Naive thymus-derived CD4-positive, alpha-beta T cell (primary cell): ENCODE results near the gene SIK2. TPM values are rescaled to one million over a fixed set of nuclear protein-coding genes. Genes with fewer than 3 reads are reported as not detected.

Experiments
- ATAC-seq: fragments of 150-1000 bp; cut with Tn5 transposase; 2 replicates; pipeline ENCODE4 v1.10.0; 2021; ENCODE audit warnings: mild to moderate bottlenecking, moderate library complexity
- CTCF ChIA-PET: fragments of 350-600 bp; sonication (Branson Sonifier 250); formaldehyde crosslinking; loops from one replicate; lab custom pipeline; 2021; ENCODE audit warnings: antibody characterized with exemption; lab: Charles Lee
- POLR2A ChIA-PET: fragments of 350-600 bp; sonication (Branson Sonifier 250); formaldehyde crosslinking; loops from one replicate; lab custom pipeline; 2021; ENCODE audit warnings: antibody characterized with exemption, inconsistent platforms; lab: Charles Lee
- DNase-seq, 9 donors: peaks; one replicate each; pipeline versions ENCODE4 v3.0.0 to v3.0.0-alpha.2; 2020 to 2022; ENCODE audit warnings: mixed read lengths in 1 of 9
- H3K27ac ChIP-seq: one replicate; pipeline ENCODE4 v1.7.0; 2013; ENCODE audit warnings: mild to moderate bottlenecking, low read depth, low read length, moderate library complexity
- H3K27me3 ChIP-seq, 2 donors: one replicate each; pipeline ENCODE4 v1.7.0; 2013; ENCODE audit warnings: low read length in 2 of 2, mild to moderate bottlenecking in 2 of 2, moderate library complexity in 2 of 2; ENCODE audit not compliant: control insufficient read depth in 2 of 2, insufficient read depth in 2 of 2
- H3K36me3 ChIP-seq, 3 experiments: 1 replicate in 2 of 3; 2 replicates in 1 of 3; pipeline ENCODE4 v1.7.0; 2013; ENCODE audit warnings: low read length in 3 of 3, mild to moderate bottlenecking in 3 of 3, moderate library complexity in 1 of 3; ENCODE audit not compliant: insufficient read depth in 3 of 3, control insufficient read depth in 2 of 3
- H3K4me1 ChIP-seq, 2 donors: one replicate each; pipeline ENCODE4 v1.7.0; 2013; ENCODE audit warnings: low read length in 2 of 2, mild to moderate bottlenecking in 2 of 2, moderate library complexity in 1 of 2; ENCODE audit not compliant: control insufficient read depth in 2 of 2, insufficient read depth in 2 of 2
- H3K4me3 ChIP-seq: 2 replicates; pipeline ENCODE4 v1.7.0; 2013; ENCODE audit warnings: mild to moderate bottlenecking, low read length
- H3K9me3 ChIP-seq, 3 experiments: 1 replicate in 2 of 3; 2 replicates in 1 of 3; pipeline ENCODE4 v1.7.0; 2013; ENCODE audit warnings: low read length in 3 of 3; ENCODE audit not compliant: control insufficient read depth in 2 of 3
- H3K27ac Mint-ChIP-seq, 9 donors: one replicate each; pipeline ENCODE4 v1.8.0; 2020 to 2022; ENCODE audit warnings: mixed read lengths in 9 of 9, mild to moderate bottlenecking in 8 of 9, moderate library complexity in 5 of 9, inconsistent platforms in 2 of 9
- H3K27me3 Mint-ChIP-seq, 5 donors: one replicate each; pipeline ENCODE4 v1.8.0; 2021 to 2022; ENCODE audit warnings: mixed read lengths in 5 of 5, mild to moderate bottlenecking in 1 of 5
- H3K36me3 Mint-ChIP-seq, 5 donors: one replicate each; pipeline ENCODE4 v1.8.0; 2020 to 2022; ENCODE audit warnings: mixed read lengths in 5 of 5, mild to moderate bottlenecking in 3 of 5, inconsistent platforms in 1 of 5
- H3K4me1 Mint-ChIP-seq, 7 donors: one replicate each; pipeline ENCODE4 v1.8.0; 2020 to 2022; ENCODE audit warnings: mixed read lengths in 7 of 7, mild to moderate bottlenecking in 3 of 7, inconsistent platforms in 1 of 7
- H3K4me3 Mint-ChIP-seq, 10 donors: one replicate each; pipeline ENCODE4 v1.8.0; 2020 to 2022; ENCODE audit warnings: mild to moderate bottlenecking in 10 of 10, mixed read lengths in 10 of 10, moderate library complexity in 6 of 10, inconsistent platforms in 2 of 10
- H3K9me3 Mint-ChIP-seq, 11 donors: one replicate each; pipeline ENCODE4 v1.8.0; 2020 to 2022; ENCODE audit warnings: mixed read lengths in 11 of 11, mild to moderate bottlenecking in 4 of 11, inconsistent platforms in 1 of 11, moderate library complexity in 1 of 11
- intact Hi-C, 2 donors: fragments of 100-400 bp; cut with micrococcal nuclease; formaldehyde crosslinking; loops; one replicate each; pipeline ENCODE4 v1.15.1; 2023
- polyA plus RNA-seq, 2 donors: library from polyadenylated mRNA; unstranded; fragments of 300-500 nt; fragmentation: Illumina TruSeq; gene quantifications; one replicate each; pipeline ENCODE4 v1.2.3, GENCODE V29; 2021
- total RNA-seq, 6 experiments: library from RNA in 5 of 6; stranded (reverse) in 5 of 6; gene quantifications; 1 replicate in 5 of 6; 2 replicates in 1 of 6; pipeline ENCODE4 v1.2.3 and lab custom pipeline; 2021 to 2026

The SIK2 gene
- total and polyA plus RNA-seq, 7 experiments from 2014 or later = 0.19 to 12.9 (median 9.4) TPM

GRCh38 chr11:111718859-111719258, 116.6 kb downstream of the SIK2 start:
- Histone ChIP-seq H3K27ac (no peak overlapping the region), H3K4me3 (no peak overlapping the region), H3K9me3 (no peaks in the 10 kb centered on the region), H3K36me3 (peaks cover 0 to 50% (median 0%) of the 10 kb centered on the region in 3 experiments), H3K27me3 (no peaks in the 10 kb centered on the region), H3K4me1 (no peaks in the 10 kb centered on the region)
- intact Hi-C loops = no loop called here
- ChIA-PET POLR2A (no interaction called here), CTCF (no interaction called here)
- H3K27me3 Mint-ChIP-seq = no peaks in the 10 kb centered on the region
- no peak overlapping the region for H3K27ac Mint-ChIP-seq
- ATAC-seq (no peak), DNase-seq (no peak)
- no peaks in the 10 kb centered on the region for H3K9me3 Mint-ChIP-seq
- H3K4me3 Mint-ChIP-seq = no peak overlapping the region
- H3K36me3 Mint-ChIP-seq = peaks cover 6 to 63% (median 17%) of the 10 kb centered on the region in 5 donors
- peaks cover 0 to 5% (median 0%) of the 10 kb centered on the region in 7 donors for H3K4me1 Mint-ChIP-seq

- Mint-ChIP-seq H3K27ac (no peak overlapping the region), H3K9me3 (no peaks in the 10 kb centered on the region), H3K27me3 (no peaks in the 10 kb centered on the region), H3K4me1 (peaks cover 0 to 5% (median 0%) of the 10 kb centered on the region in 7 donors), H3K4me3 (no peak overlapping the region), H3K36me3 (peaks cover 6 to 63% (median 17%) of the 10 kb centered on the region in 5 donors)
- intact Hi-C loops = no loop called here
- no peak for DNase-seq
- no peaks in the 10 kb centered on the region for H3K4me1 ChIP-seq
- ChIA-PET CTCF (no interaction called here), POLR2A (no interaction called here)
- peaks cover 0 to 55% (median 0%) of the 10 kb centered on the region in 3 experiments for H3K36me3 ChIP-seq
- H3K27ac ChIP-seq = no peak overlapping the region
- H3K4me3 ChIP-seq = no peak overlapping the region
- no peak for ATAC-seq
- H3K9me3 ChIP-seq = no peaks in the 10 kb centered on the region
- H3K27me3 ChIP-seq = no peaks in the 10 kb centered on the region
Observed at GRCh38 chr11:111719379-111719778, 117.1 kb downstream of the SIK2 start.

- intact Hi-C loops = no loop called here
- Histone ChIP-seq H3K27ac (no peak overlapping the region), H3K27me3 (no peaks in the 10 kb centered on the region), H3K4me3 (no peak overlapping the region), H3K4me1 (no peaks in the 10 kb centered on the region), H3K9me3 (no peaks in the 10 kb centered on the region), H3K36me3 (peaks cover 0 to 71% (median 0%) of the 10 kb centered on the region in 3 experiments)
- H3K27me3 Mint-ChIP-seq = no peaks in the 10 kb centered on the region
- H3K9me3 Mint-ChIP-seq = no peaks in the 10 kb centered on the region
- H3K36me3 Mint-ChIP-seq = peaks cover 6 to 67% (median 11%) of the 10 kb centered on the region in 5 donors
- CTCF ChIA-PET = interaction anchor here (1.7 kb wide), 1 partner anchor 11 kb away, joined by 4 read pairs; no protein-coding TSS in a partner anchor
- H3K27ac Mint-ChIP-seq = no peak overlapping the region
- DNase-seq (no peak), ATAC-seq (no peak)
- POLR2A ChIA-PET = no interaction called here
- H3K4me1 Mint-ChIP-seq = no peaks in the 10 kb centered on the region
- H3K4me3 Mint-ChIP-seq = no peak overlapping the region
Observed at GRCh38 chr11:111720801-111721494, 118.7 kb downstream of the SIK2 start.

- CTCF ChIA-PET = no interaction called here
- no peak overlapping the region for H3K27ac Mint-ChIP-seq
- H3K36me3 ChIP-seq = peaks cover 0 to 72% (median 0%) of the 10 kb centered on the region in 3 experiments
Observed at GRCh38 chr11:111722501-111722900, 120.3 kb downstream of the SIK2 start.

GRCh38 chr11:111723595-111723994, 121.3 kb downstream of the SIK2 start:
- no peak for ATAC-seq
- Mint-ChIP-seq H3K4me1 (no peaks in the 10 kb centered on the region), H3K36me3 (peaks cover 0 to 60% (median 11%) of the 10 kb centered on the region in 5 donors), H3K9me3 (no peaks in the 10 kb centered on the region), H3K4me3 (no peak overlapping the region), H3K27ac (no peak overlapping the region), H3K27me3 (no peaks in the 10 kb centered on the region)
- no peak for DNase-seq
- H3K9me3 ChIP-seq = no peaks in the 10 kb centered on the region
- peaks cover 0 to 66% (median 0%) of the 10 kb centered on the region in 3 experiments for H3K36me3 ChIP-seq
- no peak overlapping the region for H3K4me3 ChIP-seq
- no peaks in the 10 kb centered on the region for H3K4me1 ChIP-seq
- H3K27ac ChIP-seq = no peak overlapping the region
- ChIA-PET CTCF (no interaction called here), POLR2A (no interaction called here)
- no peaks in the 10 kb centered on the region for H3K27me3 ChIP-seq
- intact Hi-C loops = loop anchor here in 1 of 2 donors (2.0 kb wide), 1 partner anchor 17 kb away; no protein-coding TSS in a partner anchor

More at GRCh38 chr11:111722501-111722900, 120.3 kb downstream of the SIK2 start:
- H3K9me3 Mint-ChIP-seq = no peaks in the 10 kb centered on the region
- no peak for DNase-seq
- peaks cover 3 to 67% (median 11%) of the 10 kb centered on the region in 5 donors for H3K36me3 Mint-ChIP-seq
- intact Hi-C loops = loop anchor here in 1 of 2 donors (2.0 kb wide), 1 partner anchor 16 kb away; no protein-coding TSS in a partner anchor
- H3K9me3 ChIP-seq = no peaks in the 10 kb centered on the region
- no peak overlapping the region for H3K4me3 Mint-ChIP-seq
- H3K4me3 ChIP-seq = no peak overlapping the region
- no peak overlapping the region for H3K27ac ChIP-seq
- H3K27me3 Mint-ChIP-seq = no peaks in the 10 kb centered on the region
- no peaks in the 10 kb centered on the region for H3K4me1 Mint-ChIP-seq
- POLR2A ChIA-PET = no interaction called here
- H3K4me1 ChIP-seq = no peaks in the 10 kb centered on the region
- no peaks in the 10 kb centered on the region for H3K27me3 ChIP-seq
- no peak for ATAC-seq

- Histone ChIP-seq H3K4me3 (no peak overlapping the region), H3K9me3 (no peaks in the 10 kb centered on the region), H3K4me1 (no peaks in the 10 kb centered on the region), H3K27ac (no peak overlapping the region), H3K36me3 (peaks cover 0 to 67% (median 0%) of the 10 kb centered on the region in 3 experiments), H3K27me3 (no peaks in the 10 kb centered on the region)
- H3K27ac Mint-ChIP-seq = no peak overlapping the region
- no peaks in the 10 kb centered on the region for H3K27me3 Mint-ChIP-seq
- no peak for ATAC-seq
- POLR2A ChIA-PET = no interaction called here
- H3K4me3 Mint-ChIP-seq = no peak overlapping the region
- H3K4me1 Mint-ChIP-seq = no peaks in the 10 kb centered on the region
- no peak for DNase-seq
- intact Hi-C loops = no loop called here
- CTCF ChIA-PET = interaction anchor here (0.5 kb wide), 1 partner anchor 83 kb away, joined by 3 read pairs; no protein-coding TSS in a partner anchor
- no peaks in the 10 kb centered on the region for H3K9me3 Mint-ChIP-seq
- peaks cover 0 to 49% (median 2%) of the 10 kb centered on the region in 5 donors for H3K36me3 Mint-ChIP-seq
Observed at GRCh38 chr11:111724615-111725129, 122.4 kb downstream of the SIK2 start.
